IMR-90 (cell line): ENCODE results near the gene ACTRT2. TPM values are rescaled to one million over a fixed set of nuclear protein-coding genes. Genes with fewer than 3 reads are reported as not detected.

Experiments used
- ATAC-seq: fragments of 200-7000 bp; cut with Tn5 transposase; 2 replicates; pipeline ENCODE4 v1.9.1; 2020; ENCODE audit warnings: low read depth, mild to moderate bottlenecking, moderate library complexity
- BruUV-seq: library from RNA; stranded (reverse); fragments of 400-500 nt; replicated peaks from 2 replicates; lab custom pipeline; 2021; lab: Mats Ljungman, UMichigan
- CTCF ChIA-PET: fragments of 300-600 bp; formaldehyde crosslinking; extraction: SDS; loops from one replicate; lab custom pipeline; 2021; ENCODE audit warnings: antibody characterized with exemption; lab: Yijun Ruan, JAX
- POLR2A ChIA-PET: fragments of 300-600 bp; sonication (Branson Sonifier 250); formaldehyde crosslinking; loops from one replicate; lab custom pipeline; 2022; ENCODE audit warnings: antibody characterized with exemption; ENCODE audit not compliant: unreplicated experiment; lab: Charles Lee
- DNase-seq: peaks from one replicate; pipeline ENCODE4 v3.0.0; 2013
- H2AFZ ChIP-seq: replicated peaks from 2 replicates; pipeline ENCODE3; 2013; ENCODE audit warnings: low read length, mild to moderate bottlenecking; ENCODE audit not compliant: poor library complexity
- H2AK5ac ChIP-seq: 2 replicates; pipeline ENCODE4 v1.6.1; 2013; ENCODE audit warnings: low read depth, low read length, inconsistent platforms
- H2AK9ac ChIP-seq: replicated peaks from 2 replicates; pipeline ENCODE3; 2013; ENCODE audit warnings: mild to moderate bottlenecking, low read depth, low read length, moderate library complexity; ENCODE audit not compliant: poor library complexity
- H2BK120ac ChIP-seq: 2 replicates; pipeline ENCODE4 v1.6.1; 2013; ENCODE audit warnings: low read depth, low read length, inconsistent platforms
- H2BK15ac ChIP-seq: 3 replicates; pipeline ENCODE4 v1.6.1; 2013; ENCODE audit warnings: low read depth, low read length, inconsistent platforms
- H2BK20ac ChIP-seq: 2 replicates; pipeline ENCODE4 v1.6.1; 2013; ENCODE audit warnings: low read depth, mild to moderate bottlenecking, inconsistent platforms, low read length, moderate library complexity
- H2BK5ac ChIP-seq: 2 replicates; pipeline ENCODE4 v1.6.1; 2013; ENCODE audit warnings: mild to moderate bottlenecking, low read depth, low read length, inconsistent platforms; ENCODE audit not compliant: poor library complexity, severe bottlenecking
- H3K14ac ChIP-seq: replicated peaks from 2 replicates; pipeline ENCODE4 v1.6.1; 2013; ENCODE audit warnings: low read depth, low read length, inconsistent platforms
- H3K18ac ChIP-seq: 2 replicates; pipeline ENCODE4 v1.6.1; 2013; ENCODE audit warnings: low read depth, low read length, control low read depth
- H3K23ac ChIP-seq: 2 replicates; pipeline ENCODE4 v1.6.1; 2013; ENCODE audit warnings: low read depth, low read length, inconsistent platforms
- H3K27ac ChIP-seq: 2 replicates; pipeline ENCODE4 v1.5.1; 2013; ENCODE audit warnings: mild to moderate bottlenecking, control low read depth, low read length; ENCODE audit not compliant: insufficient read depth
- H3K27me3 ChIP-seq: 2 replicates; pipeline ENCODE4 v1.6.1; 2013; ENCODE audit warnings: low read length; ENCODE audit not compliant: control insufficient read depth, insufficient read depth
- H3K36me3 ChIP-seq: 2 replicates; pipeline ENCODE4 v1.6.1; 2013; ENCODE audit warnings: low read length, mixed read lengths; ENCODE audit not compliant: control insufficient read depth, insufficient read depth
- H3K4ac ChIP-seq: 2 replicates; pipeline ENCODE4 v1.6.1; 2013; ENCODE audit warnings: low read depth, low read length, inconsistent platforms
- H3K4me1 ChIP-seq: 2 replicates; pipeline ENCODE4 v1.6.1; 2013; ENCODE audit warnings: low read length, mixed read lengths; ENCODE audit not compliant: control insufficient read depth, insufficient read depth
- H3K4me2 ChIP-seq: 2 replicates; pipeline ENCODE4 v1.6.1; 2013; ENCODE audit warnings: low read depth, mild to moderate bottlenecking, control low read depth, low read length, moderate library complexity
- H3K4me3 ChIP-seq: 2 replicates; pipeline ENCODE4 v1.5.1; 2013; ENCODE audit warnings: low read depth, mild to moderate bottlenecking, control low read depth, low read length, moderate library complexity; ENCODE audit not compliant: insufficient read depth
- H3K56ac ChIP-seq: 2 replicates; pipeline ENCODE4 v1.6.1; 2013; ENCODE audit warnings: low read length, inconsistent platforms; ENCODE audit not compliant: insufficient read depth; ENCODE audit errors: extremely low read depth
- H3K79me1 ChIP-seq, 2 experiments: 2 replicates each; pipeline ENCODE4 v1.6.1; 2013; ENCODE audit warnings: low read length in 2 of 2, inconsistent platforms in 1 of 2, low read depth in 1 of 2
- H3K9ac ChIP-seq: 2 replicates; pipeline ENCODE4 v1.6.1; 2013; ENCODE audit warnings: low read depth, low read length, control low read depth
- H3K9me1 ChIP-seq: 2 replicates; pipeline ENCODE4 v1.6.1; 2013; ENCODE audit warnings: low read length, inconsistent platforms; ENCODE audit not compliant: insufficient read depth
- H3K9me3 ChIP-seq: 2 replicates; pipeline ENCODE4 v1.6.1; 2013; ENCODE audit warnings: low read length; ENCODE audit not compliant: control insufficient read depth, insufficient read depth
- H4K20me1 ChIP-seq: 2 replicates; pipeline ENCODE4 v1.6.1; 2013; ENCODE audit warnings: low read length, inconsistent platforms; ENCODE audit not compliant: insufficient read depth
- H4K5ac ChIP-seq: 2 replicates; pipeline ENCODE4 v1.6.1; 2013; ENCODE audit warnings: mild to moderate bottlenecking, low read depth, low read length, control low read depth
- H4K8ac ChIP-seq, 2 experiments: 2 replicates each; pipeline ENCODE4 v1.6.1; 2013; ENCODE audit warnings: low read depth in 2 of 2, low read length in 2 of 2, control low read depth in 1 of 2, inconsistent platforms in 1 of 2
- H4K91ac ChIP-seq: 2 replicates; pipeline ENCODE4 v1.6.1; 2013; ENCODE audit warnings: low read depth, low read length, inconsistent platforms; ENCODE audit not compliant: insufficient read depth
- CHD1 ChIP-seq: IDR thresholded peaks from 2 replicates; pipeline ENCODE4 v1.6.1; 2012; ENCODE audit warnings: low read depth, low read length, improper control_type of control experiment
- MAFK ChIP-seq: IDR thresholded peaks from 2 replicates; pipeline ENCODE4 v1.6.1; 2012; ENCODE audit warnings: low read depth, low read length, improper control_type of control experiment
- MAZ ChIP-seq: IDR thresholded peaks from 2 replicates; pipeline ENCODE4 v1.6.1; 2012; ENCODE audit warnings: low read depth, mild to moderate bottlenecking, low read length, improper control_type of control experiment, moderate library complexity, borderline replicate concordance
- SMC3 ChIP-seq: fragments of 150-350 bp; IDR thresholded peaks from 2 replicates; pipeline ENCODE4 v1.6.1; 2016; ENCODE audit warnings: low read depth, mild to moderate bottlenecking, antibody characterized with exemption, low read length, moderate library complexity
- WGBS, 2 experiments: methylation state at CpG; one replicate each; pipeline versions ENCODE4 v1.1.5 to v1.1.7; 2013; ENCODE audit warnings: missing lambda C conversion rate in 2 of 2; ENCODE audit not compliant: insufficient read length in 1 of 2; ENCODE audit errors: extremely low coverage in 2 of 2; 5-methylcytosine and 5-hydroxymethylcytosine counted together
- dilution Hi-C: fragments of 300-500 bp; cut with HindIII; formaldehyde crosslinking; loops from one replicate; pipeline ENCODE4 v1.14.3; 2018; ENCODE audit warnings: low sequenced_read_pairs; ENCODE audit not compliant: unreplicated experiment
- in situ Hi-C: fragments of 300-500 bp; cut with MboI; formaldehyde crosslinking; loops from 3 replicates; pipeline ENCODE4 v1.14.3; 2019; ENCODE audit warnings: low sequenced_read_pairs, inconsistent platforms, mixed read lengths
- intact Hi-C: fragments of 100-400 bp; cut with micrococcal nuclease; formaldehyde crosslinking; loops from 2 replicates; pipeline ENCODE4 v1.10.0; 2022
- polyA plus RNA-seq, 3 experiments: library from polyadenylated mRNA; depleted of rRNA; stranded (reverse); fragments of >200 nt; gene quantifications; 2 replicates each; pipeline ENCODE4 v1.2.3, GENCODE V29; 2012; ENCODE audit warnings: low replicate concordance in 1 of 3
- total RNA-seq: library from RNA; depleted of rRNA; stranded (reverse); fragments of >200 nt; gene quantifications from 2 replicates; pipeline ENCODE4 v1.2.3, GENCODE V29; 2012

ACTRT2 gene
- total and polyA plus RNA-seq, 2 of the 4 experiments (the other 2 are of a cell fraction) = not detected

- Histone ChIP-seq H3K9ac (no peak overlapping the region), H3K27ac (no peak overlapping the region), H4K5ac (no peak overlapping the region), H3K56ac (no peak overlapping the region), H4K8ac (no peak overlapping the region), H2AFZ (no peak overlapping the region), H3K36me3 (no peaks in the 10 kb centered on the region), H2AK5ac (no peak overlapping the region), H3K14ac (no peak overlapping the region), H2BK5ac (no peak overlapping the region), H3K9me1 (no peaks in the 10 kb centered on the region), H3K27me3 (no peaks in the 10 kb centered on the region), H2BK120ac (no peak overlapping the region), H3K4ac (no peak overlapping the region), H2BK20ac (no peak overlapping the region), H3K4me1 (no peaks in the 10 kb centered on the region), H3K9me3 (peaks cover 63% of the 10 kb centered on the region), H3K23ac (no peak overlapping the region), H3K18ac (no peak overlapping the region), H2BK15ac (no peak overlapping the region), H4K91ac (no peak overlapping the region), H3K4me2 (no peak overlapping the region), H3K4me3 (no peak overlapping the region), H4K20me1 (no peaks in the 10 kb centered on the region), H2AK9ac (no peak overlapping the region), H3K79me1 (no peaks in the 10 kb centered on the region)
- BruUV-seq = no TSS peak
- intact Hi-C loops = no loop called here
- in situ Hi-C loops = no loop called here
- ChIA-PET CTCF (no interaction called here), POLR2A (no interaction called here)
- dilution Hi-C loops = no loop called here
- 54% methylated on average over 9 of the region's 18 CpGs; no CpG with 5 or more reads in 1 of the 2 experiments for WGBS, 2 experiments
- ATAC-seq (no peak), DNase-seq (no peak)
- no peak for TF ChIP-seq SMC3
- TF ChIP-seq MAFK = no peak
- TF ChIP-seq CHD1 = no peak
- no peak for TF ChIP-seq MAZ
These were observed 46.5 kb upstream of the ACTRT2 start for GRCh38 chr1:2974701-2975301.
